A549 (cell line): ENCODE results near the gene AVPI1. TPM values are rescaled to one million over a fixed set of nuclear protein-coding genes. Genes with fewer than 3 reads are reported as not detected.
A peak's percentile ranks its signal among the peaks of the same experiment; 100 is the strongest.

ENCODE experiments used
- ATAC-seq, 2 experiments: fragments of 200-7000 bp in 1 of 2; fragments of >200 bp in 1 of 2; cut with Nextera tagmentation in 1 of 2; cut with Tn5 transposase in 1 of 2; 3 replicates each; pipeline versions ENCODE4 v1.8.0 to v1.9.1; 2018 to 2020; ENCODE audit warnings: mild to moderate bottlenecking in 1 of 2, moderate library complexity in 1 of 2
- CTCF ChIA-PET: fragments of 300-600 bp; sonication (Branson Sonifier 250); formaldehyde crosslinking; extraction: SDS; loops from one replicate; lab custom pipeline; 2021; ENCODE audit warnings: antibody characterized with exemption, inconsistent platforms; lab: Yijun Ruan, JAX
- POLR2A ChIA-PET: fragments of 350-600 bp; formaldehyde crosslinking; extraction: SDS; loops from one replicate; lab custom pipeline; 2021; ENCODE audit warnings: antibody characterized with exemption, inconsistent platforms; lab: Yijun Ruan, JAX
- DNase-seq, 2 experiments: peaks; one replicate each; pipeline versions ENCODE4 v3.0.0 to v3.0.0-alpha.2; 2011 to 2016; ENCODE audit warnings: low read depth in 1 of 2, low spot score in 1 of 2
- FAIRE-seq: peaks from 2 replicates; lab custom pipeline; 2011; peaks lifted over from hg19 to GRCh38; lab: Jason Lieb, UNC
- H3K27ac ChIP-seq, 2 experiments: fragments of >200 bp; sonication (Bioruptor Twin); formaldehyde crosslinking; 3 replicates each; pipeline ENCODE4 v1.5.1; 2016 to 2017
- H3K4me1 ChIP-seq: fragments of >200 bp; sonication (Bioruptor Twin); formaldehyde crosslinking; 3 replicates; pipeline ENCODE4 v1.6.1; 2016
- H3K4me2 ChIP-seq: fragments of >200 bp; sonication (Bioruptor Twin); formaldehyde crosslinking; 3 replicates; pipeline ENCODE4 v1.6.1; 2016
- H3K4me3 ChIP-seq: fragments of >200 bp; sonication (Bioruptor Twin); formaldehyde crosslinking; 3 replicates; pipeline ENCODE4 v1.5.1; 2016
- H3K9me3 ChIP-seq: fragments of >200 bp; sonication (Bioruptor Twin); formaldehyde crosslinking; 3 replicates; pipeline ENCODE4 v1.6.1; 2016
- BHLHE40 ChIP-seq: IDR thresholded peaks from 2 replicates; pipeline ENCODE4 v1.6.1; 2012; ENCODE audit warnings: low read depth, low read length, inconsistent platforms
- CBX2 ChIP-seq: fragments of 200-600 bp; sonication (generic); IDR thresholded peaks from 2 replicates; pipeline ENCODE4 v1.6.1; 2016; ENCODE audit warnings: low read depth, mild to moderate bottlenecking, borderline replicate concordance
- CHD2 ChIP-seq: fragments of 150-350 bp; IDR thresholded peaks from 2 replicates; pipeline ENCODE4 v1.6.1; 2014; ENCODE audit warnings: low read length; ENCODE audit not compliant: partially characterized antibody
- JUN ChIP-seq, 2 experiments: fragments of >200 bp; sonication (Bioruptor Twin); formaldehyde crosslinking; IDR thresholded peaks; 2 replicates in 1 of 2; 3 replicates in 1 of 2; pipeline ENCODE4 v1.6.1; 2016 to 2017
- KDM5A ChIP-seq: fragments of 200-600 bp; sonication (generic); IDR thresholded peaks from 2 replicates; pipeline ENCODE4 v1.6.1; 2016; ENCODE audit warnings: antibody characterized with exemption, mild to moderate bottlenecking
- POLR2A ChIP-seq: IDR thresholded peaks from 2 replicates; pipeline ENCODE4 v1.6.1; 2012; ENCODE audit warnings: mild to moderate bottlenecking, low read length
- POLR2AphosphoS2 ChIP-seq: conservative IDR thresholded peaks from 2 replicates; pipeline ENCODE4 v1.6.1; 2012; ENCODE audit warnings: low read length, improper control_type of control experiment, inconsistent platforms
- RAD21 ChIP-seq, 2 experiments: fragments of >200 bp in 1 of 2; sonication (Bioruptor Twin) in 1 of 2; formaldehyde crosslinking in 1 of 2; IDR thresholded peaks in 1 of 2; conservative IDR thresholded peaks in 1 of 2; 2 replicates in 1 of 2; 3 replicates in 1 of 2; pipeline ENCODE4 v1.6.1; 2012 to 2018; ENCODE audit warnings: inconsistent platforms in 1 of 2
- RCOR1 ChIP-seq: fragments of 150-350 bp; IDR thresholded peaks from 2 replicates; pipeline ENCODE4 v1.6.1; 2014; ENCODE audit warnings: antibody characterized with exemption, low read length, low read depth
- ZSCAN20 ChIP-seq: fragments of 250-450 bp; sonication (Bioruptor Pico); IDR thresholded peaks from 2 replicates; pipeline ENCODE4 v1.8.0; 2022; ENCODE audit warnings: mild to moderate bottlenecking, moderate library complexity
- WGBS: methylation state at CpG from one replicate; pipeline ENCODE4 v1.1.6; 2017; ENCODE audit errors: missing lambda C conversion rate; 5-methylcytosine and 5-hydroxymethylcytosine counted together
- polyA plus RNA-seq, 4 experiments: library from polyadenylated mRNA; depleted of rRNA in 3 of 4; stranded (reverse); fragments of >200 nt; fragmentation: RNase III in 1 of 4; extraction: RNeasy Plus Mini Kit Qiagen cat#74134 plus additional on column Dnase treatment in 1 of 4; gene quantifications; 2 replicates in 3 of 4; 3 replicates in 1 of 4; pipeline ENCODE4 v1.2.3, GENCODE V29; 2011 to 2017
- TF ChIP-seq, protein P1 (sequence below): fragments of 150-350 bp; IDR thresholded peaks from 2 replicates; pipeline ENCODE4 v1.6.1; 2014; ENCODE audit warnings: low read depth, mild to moderate bottlenecking, low read length
- TF ChIP-seq, protein P2 (sequence below): fragments of >200 bp; sonication (Bioruptor Twin); formaldehyde crosslinking; IDR thresholded peaks from 3 replicates; pipeline ENCODE4 v1.6.1; 2016
- TF ChIP-seq, protein P3 (sequence below): fragments of 450-650 bp; IDR thresholded peaks from 2 replicates; pipeline ENCODE4 v1.6.1; 2014; ENCODE audit warnings: antibody characterized with exemption
- TF ChIP-seq, protein P4 (sequence below): fragments of >200 bp; sonication (Bioruptor Twin); formaldehyde crosslinking; IDR thresholded peaks from 3 replicates; pipeline ENCODE4 v1.5.1; 2016
- TF ChIP-seq, protein P5 (sequence below): fragments of >200 bp; sonication (Bioruptor Twin); formaldehyde crosslinking; IDR thresholded peaks from 2 replicates; pipeline ENCODE4 v1.6.1; 2016
- TF ChIP-seq, protein P6 (sequence below): IDR thresholded peaks from 2 replicates; pipeline ENCODE4 v1.6.1; 2012

The AVPI1 gene
- polyA plus RNA-seq, 2 of the 4 experiments (the other 2 are of a cell fraction): 48.7 to 70.3 TPM

DNA sequence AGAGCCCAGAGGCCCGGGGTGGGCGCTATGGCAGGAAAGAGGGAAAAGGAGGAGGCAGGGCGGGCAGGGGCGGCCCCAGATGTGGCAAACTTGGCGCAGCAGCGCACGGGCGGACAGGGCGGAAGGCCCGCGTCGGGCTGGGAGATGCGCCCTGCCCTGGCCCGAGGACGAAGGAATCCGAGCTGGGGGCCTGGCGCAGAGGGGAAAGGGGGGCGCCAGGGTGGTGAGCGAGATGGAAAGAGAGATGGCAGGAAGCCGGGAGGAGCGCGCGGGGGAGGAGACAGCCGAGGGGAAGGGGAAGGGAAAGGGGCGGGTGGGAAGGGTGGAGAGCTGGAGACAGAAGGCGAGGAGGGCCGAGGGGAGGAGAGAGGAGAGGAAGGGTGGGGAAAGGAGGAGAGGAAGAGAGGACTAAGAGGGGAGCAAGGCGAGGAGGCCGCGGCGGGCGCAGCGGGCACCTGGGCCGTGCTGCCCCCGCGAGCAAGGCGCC is 26.3 kb upstream of the AVPI1 start, which contains the start of gene MARVELD1:
TSS of gene MARVELD1 (plus strand) at position 392 of the 487 bp plus-strand sequence. CDS start 147 bp downstream, outside the sequence.
- ChIA-PET POLR2A (interaction anchor here (0.6 to 4.1 kb wide), 12 partner anchors 9 to 36 kb away, joined by 3 to 53 read pairs (median 7); partner anchors contain the start of genes AVPI1 and ZFYVE27), CTCF (interaction anchor here (1.0 to 36.9 kb wide), 7 partner anchors 3 to 156 kb away, joined by 3 to 1127 read pairs (median 7); partner anchors contain the start of genes AVPI1, MARVELD1 and ZFYVE27)
- ATAC-seq (peak; percentile 53 to 66), FAIRE-seq (no peak), DNase-seq (peak; percentile 76 to 81)
- H3K27ac ChIP-seq: peak within 1 kb of the TSS; percentile 94 to 95
- WGBS: 5% methylated on average over 32 of the region's 37 CpGs
- H3K4me3 ChIP-seq: peak within 1 kb of the TSS; percentile 68
- peak within 1 kb of the TSS; percentile 96 for H3K4me2 ChIP-seq
- peaks cover 43% of the 10 kb centered on the region for H3K4me1 ChIP-seq
- no peaks in the 10 kb centered on the region for H3K9me3 ChIP-seq
- TF ChIP-seq, protein P1, sequence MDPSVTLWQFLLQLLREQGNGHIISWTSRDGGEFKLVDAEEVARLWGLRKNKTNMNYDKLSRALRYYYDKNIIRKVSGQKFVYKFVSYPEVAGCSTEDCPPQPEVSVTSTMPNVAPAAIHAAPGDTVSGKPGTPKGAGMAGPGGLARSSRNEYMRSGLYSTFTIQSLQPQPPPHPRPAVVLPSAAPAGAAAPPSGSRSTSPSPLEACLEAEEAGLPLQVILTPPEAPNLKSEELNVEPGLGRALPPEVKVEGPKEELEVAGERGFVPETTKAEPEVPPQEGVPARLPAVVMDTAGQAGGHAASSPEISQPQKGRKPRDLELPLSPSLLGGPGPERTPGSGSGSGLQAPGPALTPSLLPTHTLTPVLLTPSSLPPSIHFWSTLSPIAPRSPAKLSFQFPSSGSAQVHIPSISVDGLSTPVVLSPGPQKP: no peak
- TF ChIP-seq POLR2A (peak; percentile 92), CBX2 (no peak), ZSCAN20 (CRISPR knock-in tag) (no peak), POLR2AphosphoS2 (no peak), BHLHE40 (no peak), JUN (IDR thresholded peaks at IDR 0.05) (peak; percentile 41 to 68; a peak in 1 of 5 replicates)
- TF ChIP-seq, protein P2, sequence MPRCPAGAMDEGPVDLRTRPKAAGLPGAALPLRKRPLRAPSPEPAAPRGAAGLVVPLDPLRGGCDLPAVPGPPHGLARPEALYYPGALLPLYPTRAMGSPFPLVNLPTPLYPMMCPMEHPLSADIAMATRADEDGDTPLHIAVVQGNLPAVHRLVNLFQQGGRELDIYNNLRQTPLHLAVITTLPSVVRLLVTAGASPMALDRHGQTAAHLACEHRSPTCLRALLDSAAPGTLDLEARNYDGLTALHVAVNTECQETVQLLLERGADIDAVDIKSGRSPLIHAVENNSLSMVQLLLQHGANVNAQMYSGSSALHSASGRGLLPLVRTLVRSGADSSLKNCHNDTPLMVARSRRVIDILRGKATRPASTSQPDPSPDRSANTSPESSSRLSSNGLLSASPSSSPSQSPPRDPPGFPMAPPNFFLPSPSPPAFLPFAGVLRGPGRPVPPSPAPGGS: peak; percentile 60; the same call in 1 of the 3 replicates

DNA sequence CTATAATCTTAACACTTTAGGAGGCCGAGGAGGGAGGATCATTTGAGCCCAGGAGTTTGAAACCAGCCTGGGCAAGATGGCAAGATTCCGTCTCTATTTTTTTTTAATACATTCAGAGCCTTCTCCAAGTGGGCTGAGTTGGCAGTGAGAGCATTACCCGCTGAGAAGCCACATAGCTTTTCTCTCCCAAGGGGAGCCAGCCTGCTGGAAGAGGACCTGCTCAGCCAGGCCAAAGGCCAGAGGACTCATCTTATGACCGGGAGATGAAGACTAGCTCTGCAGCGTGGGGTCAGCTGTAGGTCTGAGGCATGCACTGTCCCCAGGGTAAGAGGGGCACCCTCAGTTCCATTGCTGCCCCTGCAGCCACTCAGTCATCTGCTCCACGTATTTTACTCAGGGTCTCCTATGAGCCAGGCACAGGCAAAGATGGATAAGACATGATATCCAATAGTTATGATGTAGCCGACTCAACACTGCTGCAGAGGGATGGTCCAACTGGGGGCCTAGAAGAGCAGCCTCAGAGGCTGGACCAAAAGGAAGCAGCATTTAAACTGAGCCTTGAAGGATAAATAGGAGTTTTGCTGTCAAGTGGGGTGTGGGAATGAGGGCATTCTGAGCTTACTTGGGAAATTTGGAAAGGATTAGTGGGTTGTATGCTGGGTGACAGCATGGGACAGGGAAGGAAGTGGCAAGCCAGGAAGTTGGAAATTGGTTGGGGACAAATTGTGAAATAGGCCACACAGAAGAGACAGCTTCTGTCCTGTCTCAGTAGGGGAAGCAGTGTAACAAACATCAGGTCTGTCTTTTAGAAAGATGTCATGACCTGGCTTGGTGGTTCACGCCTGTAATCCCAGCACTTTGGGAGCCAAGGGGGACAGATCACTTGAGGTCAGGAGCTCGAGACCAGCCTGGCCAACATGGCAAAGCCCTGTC is 24.9 kb upstream of the AVPI1 start:
- no peak for ATAC-seq

More for the DNA sequence above, 24.9 kb upstream of the AVPI1 start:
- no peak overlapping the region for H3K4me2 ChIP-seq
- ChIA-PET POLR2A (interaction anchor here (4.1 kb wide), 1 partner anchor 25 kb away, joined by 53 read pairs; the partner anchor contains the start of gene AVPI1), CTCF (interaction anchor here (2.5 to 36.9 kb wide), 4 partner anchors 1 to 36 kb away, joined by 5 to 1127 read pairs (median 1006); partner anchors contain the start of genes AVPI1, MARVELD1 and ZFYVE27)
- WGBS: 85% methylated on average over 9 of the region's 9 CpGs
- FAIRE-seq: no peak
- no peaks in the 10 kb centered on the region for H3K9me3 ChIP-seq
- H3K4me1 ChIP-seq: peaks cover 33% of the 10 kb centered on the region
- no peak for DNase-seq
- H3K4me3 ChIP-seq: no peak overlapping the region
- TF ChIP-seq, protein P3, sequence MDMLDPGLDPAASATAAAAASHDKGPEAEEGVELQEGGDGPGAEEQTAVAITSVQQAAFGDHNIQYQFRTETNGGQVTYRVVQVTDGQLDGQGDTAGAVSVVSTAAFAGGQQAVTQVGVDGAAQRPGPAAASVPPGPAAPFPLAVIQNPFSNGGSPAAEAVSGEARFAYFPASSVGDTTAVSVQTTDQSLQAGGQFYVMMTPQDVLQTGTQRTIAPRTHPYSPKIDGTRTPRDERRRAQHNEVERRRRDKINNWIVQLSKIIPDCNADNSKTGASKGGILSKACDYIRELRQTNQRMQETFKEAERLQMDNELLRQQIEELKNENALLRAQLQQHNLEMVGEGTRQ: no peak
- TF ChIP-seq, protein P4, sequence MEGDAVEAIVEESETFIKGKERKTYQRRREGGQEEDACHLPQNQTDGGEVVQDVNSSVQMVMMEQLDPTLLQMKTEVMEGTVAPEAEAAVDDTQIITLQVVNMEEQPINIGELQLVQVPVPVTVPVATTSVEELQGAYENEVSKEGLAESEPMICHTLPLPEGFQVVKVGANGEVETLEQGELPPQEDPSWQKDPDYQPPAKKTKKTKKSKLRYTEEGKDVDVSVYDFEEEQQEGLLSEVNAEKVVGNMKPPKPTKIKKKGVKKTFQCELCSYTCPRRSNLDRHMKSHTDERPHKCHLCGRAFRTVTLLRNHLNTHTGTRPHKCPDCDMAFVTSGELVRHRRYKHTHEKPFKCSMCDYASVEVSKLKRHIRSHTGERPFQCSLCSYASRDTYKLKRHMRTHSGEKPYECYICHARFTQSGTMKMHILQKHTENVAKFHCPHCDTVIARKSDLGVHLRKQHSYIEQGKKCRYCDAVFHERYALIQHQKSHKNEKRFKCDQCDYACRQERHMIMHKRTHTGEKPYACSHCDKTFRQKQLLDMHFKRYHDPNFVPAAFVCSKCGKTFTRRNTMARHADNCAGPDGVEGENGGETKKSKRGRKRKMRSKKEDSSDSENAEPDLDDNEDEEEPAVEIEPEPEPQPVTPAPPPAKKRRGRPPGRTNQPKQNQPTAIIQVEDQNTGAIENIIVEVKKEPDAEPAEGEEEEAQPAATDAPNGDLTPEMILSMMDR: no peak
- TF ChIP-seq RAD21 (conservative IDR thresholded peaks at IDR 0.05 in 1 of 2, IDR thresholded peaks at IDR 0.05 in 1 of 2) (no peak), CHD2 (no peak), RCOR1 (no peak), KDM5A (no peak), ZSCAN20 (CRISPR knock-in tag) (no peak)
- TF ChIP-seq, protein P5, sequence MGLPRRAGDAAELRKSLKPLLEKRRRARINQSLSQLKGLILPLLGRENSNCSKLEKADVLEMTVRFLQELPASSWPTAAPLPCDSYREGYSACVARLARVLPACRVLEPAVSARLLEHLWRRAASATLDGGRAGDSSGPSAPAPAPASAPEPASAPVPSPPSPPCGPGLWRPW: no peak
- TF ChIP-seq, protein P6, sequence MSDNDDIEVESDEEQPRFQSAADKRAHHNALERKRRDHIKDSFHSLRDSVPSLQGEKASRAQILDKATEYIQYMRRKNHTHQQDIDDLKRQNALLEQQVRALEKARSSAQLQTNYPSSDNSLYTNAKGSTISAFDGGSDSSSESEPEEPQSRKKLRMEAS: no peak
- TF ChIP-seq, all 56 proteins: peak for 0
- peak overlapping the region in 1 of 2 experiments; percentile 94; a peak in 1 of 6 replicates for H3K27ac ChIP-seq
